ENCODE results near the gene ITGAD.

The ITGAD gene

GRCh38 chr16:31350275-31351005 is 42.7 kb upstream of the ITGAD start:
- Histone ChIP-seq H3K79me2 (ENCODE audit: insufficient read depth, low read length) (no peaks in the 10 kb centered on the region), H3K4me1 (ENCODE audit: insufficient read depth, low read length) (no peaks in the 10 kb centered on the region), H3K9ac (ENCODE audit: low read depth, low read length) (no peak overlapping the region), H3K9me3 (ENCODE audit: insufficient read depth, low read length, severe bottlenecking) (no peaks in the 10 kb centered on the region), H3K27ac (ENCODE audit: low read length) (no peak overlapping the region), H3K4me2 (ENCODE audit: insufficient read depth, low read length) (no peak overlapping the region), H3K27me3 (ENCODE audit: insufficient read depth, low read length, poor library complexity) (no peaks in the 10 kb centered on the region), H4K20me1 (ENCODE audit: insufficient read depth, low read length) (no peaks in the 10 kb centered on the region; the same call in 1 of the 2 replicates), H3K4me3 (ENCODE audit: low read depth in 1 of 2, low read length in 2 of 2) (no peak overlapping the region), H3K36me3 (ENCODE audit: insufficient read depth, low read length) (no peaks in the 10 kb centered on the region), H2AFZ (ENCODE audit: low read depth, low read length) (no peak overlapping the region)
- no peak for DNase-seq
- TF ChIP-seq EZH2 (IDR thresholded peaks at IDR 0.05; ENCODE audit: borderline replicate concordance, low read depth, low read length, severe bottlenecking) = no peak
- no peak for TF ChIP-seq CTCF (IDR thresholded peaks at IDR 0.05; ENCODE audit: borderline replicate concordance, extremely low read depth, low read length, poor library complexity, severe bottlenecking)
- ATAC-seq (ENCODE audit: insufficient read depth, low read depth) = no peak

GRCh38 chr16:31351246-31351941 is 41.7 kb upstream of the ITGAD start:
- DNase-seq = no peak
- no peaks in the 10 kb centered on the region for H3K4me1 ChIP-seq (ENCODE audit: insufficient read depth, low read length)
- H3K36me3 ChIP-seq (ENCODE audit: insufficient read depth, low read length) = no peaks in the 10 kb centered on the region
- no peaks in the 10 kb centered on the region; the same call in 1 of the 2 replicates for H4K20me1 ChIP-seq (ENCODE audit: insufficient read depth, low read length)
- H3K79me2 ChIP-seq (ENCODE audit: insufficient read depth, low read length) = no peaks in the 10 kb centered on the region
- H2AFZ ChIP-seq (ENCODE audit: low read depth, low read length) = no peak overlapping the region
- no peaks in the 10 kb centered on the region for H3K27me3 ChIP-seq (ENCODE audit: insufficient read depth, low read length, poor library complexity)
- H3K9me3 ChIP-seq (ENCODE audit: insufficient read depth, low read length, severe bottlenecking) = no peaks in the 10 kb centered on the region
- H3K4me2 ChIP-seq (ENCODE audit: insufficient read depth, low read length) = no peak overlapping the region
- H3K27ac ChIP-seq (ENCODE audit: low read length) = no peak overlapping the region
- no peak for TF ChIP-seq EZH2 (IDR thresholded peaks at IDR 0.05; ENCODE audit: borderline replicate concordance, low read depth, low read length, severe bottlenecking)
- TF ChIP-seq CTCF (IDR thresholded peaks at IDR 0.05; ENCODE audit: borderline replicate concordance, extremely low read depth, low read length, poor library complexity, severe bottlenecking) = no peak
- no peak for ATAC-seq (ENCODE audit: insufficient read depth, low read depth)
- H3K9ac ChIP-seq (ENCODE audit: low read depth, low read length) = no peak overlapping the region
- no peak overlapping the region for H3K4me3 ChIP-seq (ENCODE audit: low read depth in 1 of 2, low read length in 2 of 2)

- ATAC-seq (ENCODE audit: insufficient read depth, low read depth) = no peak
- no peaks in the 10 kb centered on the region for H3K79me2 ChIP-seq (ENCODE audit: insufficient read depth, low read length)
- H3K9me3 ChIP-seq (ENCODE audit: insufficient read depth, low read length, severe bottlenecking) = no peaks in the 10 kb centered on the region
- H3K27me3 ChIP-seq (ENCODE audit: insufficient read depth, low read length, poor library complexity) = no peaks in the 10 kb centered on the region
- H3K9ac ChIP-seq (ENCODE audit: low read depth, low read length) = no peak overlapping the region
- no peak for DNase-seq
- TF ChIP-seq EZH2 (IDR thresholded peaks at IDR 0.05; ENCODE audit: borderline replicate concordance, low read depth, low read length, severe bottlenecking) (no peak), CTCF (IDR thresholded peaks at IDR 0.05; ENCODE audit: borderline replicate concordance, extremely low read depth, low read length, poor library complexity, severe bottlenecking) (no peak)
- no peak overlapping the region for H3K27ac ChIP-seq (ENCODE audit: low read length)
- H2AFZ ChIP-seq (ENCODE audit: low read depth, low read length) = no peak overlapping the region
- no peak overlapping the region for H3K4me2 ChIP-seq (ENCODE audit: insufficient read depth, low read length)
- no peaks in the 10 kb centered on the region; the same call in 1 of the 2 replicates for H4K20me1 ChIP-seq (ENCODE audit: insufficient read depth, low read length)
- no peak overlapping the region for H3K4me3 ChIP-seq (ENCODE audit: low read depth in 1 of 2, low read length in 2 of 2)
- no peaks in the 10 kb centered on the region for H3K4me1 ChIP-seq (ENCODE audit: insufficient read depth, low read length)
- no peaks in the 10 kb centered on the region for H3K36me3 ChIP-seq (ENCODE audit: insufficient read depth, low read length)
These were observed 41.2 kb upstream of the ITGAD start for GRCh38 chr16:31351942-31352325.
